Muscle of leg (tissue), 11 donors: ENCODE measurements around the gene FAM181B. TPM values are rescaled to one million over a fixed set of nuclear protein-coding genes. Genes with fewer than 3 reads are reported as not detected.

ENCODE experiments used
- DNase-seq: peaks from one replicate; pipeline ENCODE4 v3.0.0; 2013
- H3K27ac ChIP-seq: one replicate; pipeline ENCODE4 v1.5.1; 2013; ENCODE audit warnings: mild to moderate bottlenecking, low read length, control low read depth
- H3K27me3 ChIP-seq: one replicate; pipeline ENCODE4 v1.6.1; 2013; ENCODE audit warnings: low read length; ENCODE audit not compliant: control insufficient read depth, insufficient read depth
- H3K36me3 ChIP-seq: one replicate; pipeline ENCODE4 v1.6.1; 2013; ENCODE audit warnings: low read length; ENCODE audit not compliant: control insufficient read depth, insufficient read depth
- H3K4me1 ChIP-seq: one replicate; pipeline ENCODE4 v1.6.1; 2013; ENCODE audit warnings: low read length; ENCODE audit not compliant: control insufficient read depth, insufficient read depth
- H3K4me3 ChIP-seq: one replicate; pipeline ENCODE4 v1.5.1; 2013; ENCODE audit warnings: low read length, control low read depth
- H3K9me3 ChIP-seq: replicated peaks from 2 replicates; pipeline ENCODE4 v1.6.1; 2013; ENCODE audit warnings: low read depth, low read length; ENCODE audit not compliant: control insufficient read depth
- WGBS: methylation state at CpG from one replicate; pipeline ENCODE4 v1.1.5; 2013; ENCODE audit warnings: missing lambda C conversion rate; ENCODE audit not compliant: insufficient coverage; 5-methylcytosine and 5-hydroxymethylcytosine counted together
- polyA plus RNA-seq, 8 donors: library from polyadenylated mRNA; unstranded; fragments of 120-200 nt; gene quantifications; one replicate each; pipeline versions ENCODE4 v1.2.1 to v1.2.3, GENCODE V29; 2013; ENCODE audit warnings: inconsistent platforms in 1 of 8, low replicate concordance in 1 of 8; ENCODE audit not compliant: insufficient read length in 8 of 8, insufficient read depth in 1 of 8
- total RNA-seq: library from RNA; stranded (reverse); fragments of 120-200 nt; gene quantifications from one replicate; pipeline ENCODE4 v1.2.4, GENCODE V29; 2013

Gene FAM181B
- total and polyA plus RNA-seq, 9 donors = 0.15 to 0.40 (median 0.23) TPM

DNA sequence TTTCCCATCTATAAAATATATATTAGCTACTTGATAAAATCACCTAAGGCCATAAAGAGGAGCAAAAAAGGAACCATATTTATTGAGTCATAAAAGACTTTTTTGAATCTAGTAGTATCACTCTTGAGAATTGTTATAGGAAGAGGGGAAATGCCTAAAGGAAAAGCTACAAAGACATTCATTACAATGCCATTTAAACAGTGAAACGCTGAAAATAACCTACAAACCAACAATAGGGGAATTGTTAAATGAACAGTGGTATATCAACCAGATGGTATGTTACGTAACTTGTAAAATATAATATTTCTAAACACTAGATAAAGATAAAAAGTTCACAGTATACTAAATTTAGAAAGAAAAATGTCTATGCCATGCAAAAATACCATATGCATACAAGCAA, 47.5 kb downstream of the FAM181B start:
- no peaks in the 10 kb centered on the region for H3K4me1 ChIP-seq
- no peaks in the 10 kb centered on the region for H3K36me3 ChIP-seq
- no peak overlapping the region for H3K4me3 ChIP-seq
- H3K27me3 ChIP-seq = no peaks in the 10 kb centered on the region
- H3K9me3 ChIP-seq = no peaks in the 10 kb centered on the region
- no CpG with 5 or more reads among the region's 2 CpGs for WGBS
- no peak for DNase-seq
- H3K27ac ChIP-seq = no peak overlapping the region

DNA sequence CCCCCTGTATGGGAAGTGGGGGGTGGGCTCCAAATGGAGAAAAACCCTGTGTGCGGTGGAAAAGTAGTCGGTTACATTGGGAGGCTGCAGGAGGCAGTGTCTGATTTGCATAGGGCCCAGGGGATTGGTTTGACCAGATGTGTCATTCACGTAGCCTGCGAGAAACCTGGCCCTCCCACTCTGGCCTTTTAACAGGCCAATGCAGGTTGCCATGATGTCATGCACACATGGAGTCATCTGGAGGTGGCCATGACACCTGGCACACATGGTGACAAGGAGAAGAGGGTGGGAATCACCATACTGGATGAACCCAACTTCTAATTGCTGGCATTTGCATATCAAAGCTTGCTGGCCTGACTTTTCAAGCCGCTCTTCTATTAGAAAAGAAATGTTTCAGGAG, 50.6 kb downstream of the FAM181B start:
- no peaks in the 10 kb centered on the region for H3K36me3 ChIP-seq
- WGBS = 91% methylated on average over 4 of the region's 5 CpGs

DNA sequence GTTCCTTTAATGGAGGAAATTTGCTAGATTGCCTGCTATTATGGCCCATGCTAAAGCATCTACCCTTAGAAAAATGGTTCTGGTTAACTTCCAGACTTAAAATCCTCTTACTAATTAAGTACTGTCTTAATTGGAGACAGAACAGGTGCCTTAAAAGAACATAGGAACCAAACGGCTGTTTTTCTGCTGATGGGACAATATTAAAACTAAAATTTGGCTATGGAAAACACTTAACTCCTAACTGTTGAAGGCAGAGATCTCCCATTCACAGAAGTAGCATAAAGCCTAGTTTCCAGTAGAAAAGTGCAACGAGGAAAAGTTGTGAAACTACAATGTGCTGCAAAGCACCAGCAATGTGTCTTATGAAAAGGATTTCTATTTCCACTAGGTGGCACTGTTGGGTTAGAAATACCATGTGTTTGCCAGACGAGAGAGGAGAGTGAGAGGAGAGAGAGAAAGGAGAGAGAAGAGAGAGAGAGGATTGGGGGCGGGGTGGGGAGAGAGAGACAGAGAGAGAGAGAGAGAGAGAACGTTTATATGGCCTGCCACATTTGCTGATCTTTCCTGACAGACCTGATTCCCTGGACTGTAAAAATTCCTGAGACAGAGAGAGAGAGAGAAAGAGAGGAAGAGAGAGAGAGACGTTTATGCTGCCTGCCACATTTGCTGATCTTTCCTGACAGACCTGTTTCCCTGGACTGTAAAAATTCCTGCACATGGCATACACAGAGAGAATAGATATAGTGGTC, 51.5 kb downstream of the FAM181B start:
- DNase-seq = peak; percentile 66
- Histone ChIP-seq H3K27ac (no peak overlapping the region), H3K4me1 (no peaks in the 10 kb centered on the region), H3K36me3 (no peaks in the 10 kb centered on the region), H3K27me3 (no peaks in the 10 kb centered on the region), H3K9me3 (no peaks in the 10 kb centered on the region), H3K4me3 (no peak overlapping the region)
- WGBS = 27% methylated on average over 4 of the region's 6 CpGs

More for the DNA sequence above, 50.6 kb downstream of the FAM181B start:
- Histone ChIP-seq H3K27ac (no peak overlapping the region), H3K4me3 (no peak overlapping the region), H3K9me3 (no peaks in the 10 kb centered on the region), H3K4me1 (no peaks in the 10 kb centered on the region), H3K27me3 (no peaks in the 10 kb centered on the region)
- no peak for DNase-seq

DNA sequence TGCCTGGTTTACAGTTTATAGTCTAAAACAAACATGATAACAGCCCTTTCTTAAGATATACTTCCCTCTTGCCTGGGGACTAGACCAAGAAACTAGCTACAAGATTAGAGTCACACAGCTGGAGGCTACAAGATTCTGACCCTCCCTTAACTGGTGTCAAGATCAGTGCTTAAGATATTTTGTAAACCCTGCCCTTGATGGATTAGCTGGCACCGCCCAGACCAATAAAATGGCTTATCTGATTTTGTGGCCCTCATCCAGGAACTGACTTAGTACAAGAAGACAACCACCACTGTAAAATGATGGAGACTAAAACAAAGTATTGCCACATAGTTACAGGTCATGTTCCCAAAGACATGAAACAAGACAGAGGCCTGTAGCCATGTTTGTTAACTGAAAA, 53.4 kb downstream of the FAM181B start:
- H3K36me3 ChIP-seq = no peaks in the 10 kb centered on the region
- 78% methylated on average over 1 of the region's 1 CpG for WGBS
- no peak overlapping the region for H3K4me3 ChIP-seq
- H3K4me1 ChIP-seq = no peaks in the 10 kb centered on the region
- no peaks in the 10 kb centered on the region for H3K27me3 ChIP-seq
- no peak for DNase-seq
- no peak overlapping the region for H3K27ac ChIP-seq
- no peaks in the 10 kb centered on the region for H3K9me3 ChIP-seq

Other genes with a start within 250 kb of the FAM181B start
- 94.2 TPM for gene PRCP, start 166.6 kb upstream of the FAM181B start, total RNA-seq
- 100 to 1,000 TPM in 5 of 8 donors, 10 to 100 TPM in 3; 80.3 to 119 (median 103) TPM for gene PRCP, start 166.6 kb upstream of the FAM181B start, polyA plus RNA-seq
- gene DDIAS, start 167.9 kb upstream of the FAM181B start, total RNA-seq = 3.0 TPM
- gene DDIAS, start 167.9 kb upstream of the FAM181B start, polyA plus RNA-seq = 1 to 10 TPM; 2.6 to 4.4 (median 3.8) TPM